ENCODE results near the gene FHOD3.

GRCh38 chr18:36655074-36655473 is 357.6 kb downstream of the FHOD3 start:
- no peak for TF ChIP-seq POLR2AphosphoS5 (IDR thresholded peaks at IDR 0.05)
- TF ChIP-seq, protein P1, sequence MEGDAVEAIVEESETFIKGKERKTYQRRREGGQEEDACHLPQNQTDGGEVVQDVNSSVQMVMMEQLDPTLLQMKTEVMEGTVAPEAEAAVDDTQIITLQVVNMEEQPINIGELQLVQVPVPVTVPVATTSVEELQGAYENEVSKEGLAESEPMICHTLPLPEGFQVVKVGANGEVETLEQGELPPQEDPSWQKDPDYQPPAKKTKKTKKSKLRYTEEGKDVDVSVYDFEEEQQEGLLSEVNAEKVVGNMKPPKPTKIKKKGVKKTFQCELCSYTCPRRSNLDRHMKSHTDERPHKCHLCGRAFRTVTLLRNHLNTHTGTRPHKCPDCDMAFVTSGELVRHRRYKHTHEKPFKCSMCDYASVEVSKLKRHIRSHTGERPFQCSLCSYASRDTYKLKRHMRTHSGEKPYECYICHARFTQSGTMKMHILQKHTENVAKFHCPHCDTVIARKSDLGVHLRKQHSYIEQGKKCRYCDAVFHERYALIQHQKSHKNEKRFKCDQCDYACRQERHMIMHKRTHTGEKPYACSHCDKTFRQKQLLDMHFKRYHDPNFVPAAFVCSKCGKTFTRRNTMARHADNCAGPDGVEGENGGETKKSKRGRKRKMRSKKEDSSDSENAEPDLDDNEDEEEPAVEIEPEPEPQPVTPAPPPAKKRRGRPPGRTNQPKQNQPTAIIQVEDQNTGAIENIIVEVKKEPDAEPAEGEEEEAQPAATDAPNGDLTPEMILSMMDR (IDR thresholded peaks at IDR 0.05) = no peak

All from esophagus muscularis mucosa (tissue), 3 donors.